Liver (tissue), 9 donors: Measurements from ENCODE around the gene MAPK8IP3. TPM values are rescaled to one million over a fixed set of nuclear protein-coding genes. Genes with fewer than 3 reads are reported as not detected.
A peak's percentile ranks its signal among the peaks of the same experiment; 100 is the strongest.

ENCODE experiments used
- DNase-seq: peaks from one replicate; pipeline ENCODE4 v3.0.0-alpha.2; 2017; ENCODE audit warnings: low spot score
- H3K27ac ChIP-seq, 2 donors: one replicate each; pipeline ENCODE4 v1.7.0; 2013; ENCODE audit warnings: inconsistent platforms in 2 of 2, low read length in 2 of 2, control low read depth in 1 of 2, low read depth in 1 of 2, mild to moderate bottlenecking in 1 of 2
- H3K27me3 ChIP-seq, 4 donors: one replicate each; pipeline versions ENCODE4 v1.6.1 to v1.7.0; 2013; ENCODE audit warnings: low read length in 3 of 4, inconsistent platforms in 1 of 4, mild to moderate bottlenecking in 1 of 4, moderate library complexity in 1 of 4; ENCODE audit not compliant: control insufficient read depth in 4 of 4, insufficient read depth in 4 of 4
- H3K36me3 ChIP-seq, 4 donors: one replicate each; pipeline versions ENCODE4 v1.6.1 to v1.7.0; 2013; ENCODE audit warnings: low read length in 3 of 4, mild to moderate bottlenecking in 3 of 4, low read depth in 1 of 4, moderate library complexity in 1 of 4; ENCODE audit not compliant: control insufficient read depth in 4 of 4, insufficient read depth in 3 of 4
- H3K4me1 ChIP-seq, 4 donors: one replicate each; pipeline versions ENCODE4 v1.6.1 to v1.7.0; 2013; ENCODE audit warnings: low read length in 3 of 4, mild to moderate bottlenecking in 3 of 4, moderate library complexity in 1 of 4; ENCODE audit not compliant: control insufficient read depth in 4 of 4, insufficient read depth in 4 of 4
- H3K4me3 ChIP-seq, 3 donors: one replicate each; pipeline versions ENCODE4 v1.6.1 to v1.7.0; 2013; ENCODE audit warnings: low read length in 3 of 3, control low read depth in 1 of 3, low read depth in 1 of 3, mild to moderate bottlenecking in 1 of 3
- H3K9ac ChIP-seq, 2 donors: one replicate each; pipeline ENCODE4 v1.7.0; 2013; ENCODE audit warnings: low read length in 2 of 2, mild to moderate bottlenecking in 2 of 2, moderate library complexity in 2 of 2, control low read depth in 1 of 2, low read depth in 1 of 2
- H3K9me3 ChIP-seq, 4 donors: one replicate each; pipeline versions ENCODE4 v1.6.1 to v1.7.0; 2013; ENCODE audit warnings: low read length in 3 of 4; ENCODE audit not compliant: control insufficient read depth in 4 of 4
- ATF3 ChIP-seq: IDR thresholded peaks from 2 replicates; pipeline ENCODE4 v1.6.1; 2016; ENCODE audit warnings: antibody characterized with exemption
- CTCF ChIP-seq: fragments of 150-350 bp; IDR thresholded peaks from 2 replicates; pipeline ENCODE4 v1.5.1; 2017; ENCODE audit warnings: improper control_type of control experiment, low read depth, low read length; ENCODE audit not compliant: missing input control
- EGR1 ChIP-seq, 2 donors: IDR thresholded peaks; 2 replicates each; pipeline ENCODE4 v1.6.1; 2016 to 2018; ENCODE audit warnings: antibody characterized with exemption in 2 of 2, low read depth in 2 of 2
- FOXA1 ChIP-seq: IDR thresholded peaks from 2 replicates; pipeline ENCODE4 v1.6.1; 2016; ENCODE audit warnings: antibody characterized with exemption
- FOXA2 ChIP-seq: IDR thresholded peaks from 2 replicates; pipeline ENCODE4 v1.6.1; 2016; ENCODE audit warnings: antibody characterized with exemption
- GABPA ChIP-seq, 2 donors: IDR thresholded peaks in 1 of 2; conservative IDR thresholded peaks in 1 of 2; 2 replicates each; pipeline ENCODE4 v1.6.1; 2016; ENCODE audit warnings: antibody characterized with exemption in 2 of 2, mild to moderate bottlenecking in 1 of 2, moderate library complexity in 1 of 2
- HNF4A ChIP-seq, 2 donors: conservative IDR thresholded peaks; 2 replicates each; pipeline ENCODE4 v1.6.1; 2016; ENCODE audit warnings: antibody characterized with exemption in 2 of 2, mild to moderate bottlenecking in 2 of 2
- HNF4G ChIP-seq: IDR thresholded peaks from 2 replicates; pipeline ENCODE4 v1.6.1; 2016; ENCODE audit warnings: antibody characterized with exemption
- JUND ChIP-seq, 2 donors: IDR thresholded peaks; 2 replicates each; pipeline ENCODE4 v1.6.1; 2016; ENCODE audit warnings: antibody characterized with exemption in 2 of 2
- NR2F2 ChIP-seq: IDR thresholded peaks from 2 replicates; pipeline ENCODE4 v1.6.1; 2016; ENCODE audit warnings: antibody characterized with exemption
- RAD21 ChIP-seq, 2 donors: IDR thresholded peaks; 2 replicates each; pipeline ENCODE4 v1.6.1; 2016; ENCODE audit warnings: antibody characterized with exemption in 2 of 2, mild to moderate bottlenecking in 2 of 2
- REST ChIP-seq: IDR thresholded peaks from 2 replicates; pipeline ENCODE4 v1.6.1; 2016; ENCODE audit warnings: antibody characterized with exemption, mild to moderate bottlenecking
- RXRA ChIP-seq, 2 donors: IDR thresholded peaks; 2 replicates each; pipeline ENCODE4 v1.6.1; 2017 to 2018; ENCODE audit warnings: antibody characterized with exemption in 2 of 2, mild to moderate bottlenecking in 1 of 2
- SP1 ChIP-seq: IDR thresholded peaks from 2 replicates; pipeline ENCODE4 v1.6.1; 2018; ENCODE audit warnings: antibody characterized with exemption, mild to moderate bottlenecking
- TAF1 ChIP-seq: conservative IDR thresholded peaks from 2 replicates; pipeline ENCODE4 v1.6.1; 2016; ENCODE audit warnings: antibody characterized with exemption, mild to moderate bottlenecking
- YY1 ChIP-seq: IDR thresholded peaks from 2 replicates; pipeline ENCODE4 v1.6.1; 2016; ENCODE audit warnings: antibody characterized with exemption, mild to moderate bottlenecking
- ZBTB33 ChIP-seq: IDR thresholded peaks from 2 replicates; pipeline ENCODE4 v1.6.1; 2016; ENCODE audit warnings: antibody characterized with exemption
- WGBS: extraction: QIAGEN DNeasy Blood & Tissue Kit; methylation state at CpG from one replicate; pipeline ENCODE4 v1.1.7; 2013; 5-methylcytosine and 5-hydroxymethylcytosine counted together
- polyA plus RNA-seq, 2 donors: library from polyadenylated mRNA; stranded (reverse) in 1 of 2; unstranded in 1 of 2; fragments of 200-250 nt in 1 of 2; fragments of >200 nt in 1 of 2; fragmentation: Nextera tagmentation in 1 of 2; extraction: Ambion mirVana in 1 of 2; gene quantifications; one replicate each; pipeline versions ENCODE4 v1.2.1 to v1.2.3, GENCODE V29; 2013 to 2015
- total RNA-seq, 2 donors: library from RNA; depleted of rRNA; stranded (reverse); fragments of >200 nt; gene quantifications; one replicate each; pipeline ENCODE4 v1.2.3, GENCODE V29; 2014
- TF ChIP-seq, protein P1 (sequence below): IDR thresholded peaks from 2 replicates; pipeline ENCODE4 v1.6.1; 2016; ENCODE audit warnings: antibody characterized with exemption
- donor health status: healthy.
- donor health status: healthy.
- donor health status: healthy.
- donor health status: healthy.
- donor health status: healthy.

The MAPK8IP3 gene
- total and polyA plus RNA-seq, 4 donors = 4.1 to 43.0 (median 9.3) TPM

- no peak for TF ChIP-seq EGR1 (IDR thresholded peaks at IDR 0.05; ENCODE audit: low read depth in 2 of 2)
- TF ChIP-seq HNF4A (conservative IDR thresholded peaks at IDR 0.05) = no peak
- no peak for TF ChIP-seq ZBTB33
- TF ChIP-seq REST = no peak
- no peak for TF ChIP-seq GABPA (IDR thresholded peaks at IDR 0.05 in 1 of 2, conservative IDR thresholded peaks at IDR 0.05 in 1 of 2)
- TF ChIP-seq FOXA2 = no peak
- no peak for TF ChIP-seq RAD21 (IDR thresholded peaks at IDR 0.05)
- TF ChIP-seq, protein P1, sequence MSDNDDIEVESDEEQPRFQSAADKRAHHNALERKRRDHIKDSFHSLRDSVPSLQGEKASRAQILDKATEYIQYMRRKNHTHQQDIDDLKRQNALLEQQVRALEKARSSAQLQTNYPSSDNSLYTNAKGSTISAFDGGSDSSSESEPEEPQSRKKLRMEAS = no peak
- no peak for TF ChIP-seq YY1
- TF ChIP-seq NR2F2 = no peak
- TF ChIP-seq FOXA1 = no peak
- no peak for TF ChIP-seq RXRA (IDR thresholded peaks at IDR 0.05)
- no peak for TF ChIP-seq CTCF
- TF ChIP-seq HNF4G = no peak
- no peak for TF ChIP-seq JUND (IDR thresholded peaks at IDR 0.05)
- TF ChIP-seq SP1 = no peak
- TF ChIP-seq ATF3 = no peak
- no peak for TF ChIP-seq TAF1
- H3K27ac ChIP-seq = peak overlapping the region; percentile 84 to 87
- no peaks in the 10 kb centered on the region for H3K9me3 ChIP-seq
- H3K9ac ChIP-seq = peak overlapping the region; percentile 68 to 75
- H3K4me3 ChIP-seq = peak overlapping the region in 2 of 3 donors; percentile 83 to 90
- peaks cover 0 to 18% (median 8%) of the 10 kb centered on the region in 4 donors for H3K36me3 ChIP-seq
- no peaks in the 10 kb centered on the region for H3K27me3 ChIP-seq
- no peak for DNase-seq
- 67% methylated on average over 20 of the region's 20 CpGs for WGBS
- peaks cover 14 to 59% (median 41%) of the 10 kb centered on the region in 4 donors for H3K4me1 ChIP-seq
Measured at GRCh38 chr16:1781254-1781653, 75.3 kb downstream of the MAPK8IP3 start.
